ENCODE data around the gene DDX23. TPM values are rescaled to one million over a fixed set of nuclear protein-coding genes. Genes with fewer than 3 reads are reported as not detected.

Gene DDX23
- total RNA-seq, 1 experiment from 2014 or later = 130 TPM

DNA sequence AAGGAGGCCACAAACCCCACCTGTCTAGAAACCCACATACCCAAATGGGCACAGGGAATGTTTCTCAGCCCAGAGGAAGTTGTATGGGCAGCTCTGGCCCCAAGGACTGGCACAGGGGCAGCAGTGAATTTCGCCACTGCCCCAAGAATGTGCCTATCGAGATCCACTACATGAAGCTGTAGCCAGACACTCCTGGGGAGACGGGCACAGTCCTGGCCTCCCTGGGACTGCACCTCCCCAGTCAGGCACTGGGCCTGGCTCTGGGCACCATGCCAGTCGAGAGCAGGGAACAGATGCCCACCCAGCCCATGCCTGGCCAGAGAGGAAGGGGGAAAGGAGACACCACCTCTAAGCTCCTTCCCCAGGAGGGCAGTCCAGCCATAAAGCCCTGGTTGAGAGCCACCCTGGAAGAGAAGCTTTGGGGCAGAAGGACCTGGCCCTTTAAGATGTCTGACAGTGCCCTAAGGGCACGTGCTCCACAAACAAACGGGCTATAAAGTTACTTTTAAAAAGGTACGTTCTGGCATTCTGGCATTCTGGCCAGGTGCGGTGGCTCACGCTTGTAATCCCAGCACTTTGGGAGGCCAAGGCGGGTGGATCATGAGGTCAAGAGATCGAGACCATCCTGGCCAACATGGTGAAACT lies 71.5 kb downstream of the DDX23 start:
- ChIA-PET POLR2A (no interaction called here), CTCF (no interaction called here)
- no peak for TF ChIP-seq SIN3A (IDR thresholded peaks at IDR 0.05; ENCODE audit: borderline replicate concordance, insufficient read depth, low read depth, low read length)
- no peak for TF ChIP-seq CTCF (IDR thresholded peaks at IDR 0.05)
- TF ChIP-seq, protein P1, sequence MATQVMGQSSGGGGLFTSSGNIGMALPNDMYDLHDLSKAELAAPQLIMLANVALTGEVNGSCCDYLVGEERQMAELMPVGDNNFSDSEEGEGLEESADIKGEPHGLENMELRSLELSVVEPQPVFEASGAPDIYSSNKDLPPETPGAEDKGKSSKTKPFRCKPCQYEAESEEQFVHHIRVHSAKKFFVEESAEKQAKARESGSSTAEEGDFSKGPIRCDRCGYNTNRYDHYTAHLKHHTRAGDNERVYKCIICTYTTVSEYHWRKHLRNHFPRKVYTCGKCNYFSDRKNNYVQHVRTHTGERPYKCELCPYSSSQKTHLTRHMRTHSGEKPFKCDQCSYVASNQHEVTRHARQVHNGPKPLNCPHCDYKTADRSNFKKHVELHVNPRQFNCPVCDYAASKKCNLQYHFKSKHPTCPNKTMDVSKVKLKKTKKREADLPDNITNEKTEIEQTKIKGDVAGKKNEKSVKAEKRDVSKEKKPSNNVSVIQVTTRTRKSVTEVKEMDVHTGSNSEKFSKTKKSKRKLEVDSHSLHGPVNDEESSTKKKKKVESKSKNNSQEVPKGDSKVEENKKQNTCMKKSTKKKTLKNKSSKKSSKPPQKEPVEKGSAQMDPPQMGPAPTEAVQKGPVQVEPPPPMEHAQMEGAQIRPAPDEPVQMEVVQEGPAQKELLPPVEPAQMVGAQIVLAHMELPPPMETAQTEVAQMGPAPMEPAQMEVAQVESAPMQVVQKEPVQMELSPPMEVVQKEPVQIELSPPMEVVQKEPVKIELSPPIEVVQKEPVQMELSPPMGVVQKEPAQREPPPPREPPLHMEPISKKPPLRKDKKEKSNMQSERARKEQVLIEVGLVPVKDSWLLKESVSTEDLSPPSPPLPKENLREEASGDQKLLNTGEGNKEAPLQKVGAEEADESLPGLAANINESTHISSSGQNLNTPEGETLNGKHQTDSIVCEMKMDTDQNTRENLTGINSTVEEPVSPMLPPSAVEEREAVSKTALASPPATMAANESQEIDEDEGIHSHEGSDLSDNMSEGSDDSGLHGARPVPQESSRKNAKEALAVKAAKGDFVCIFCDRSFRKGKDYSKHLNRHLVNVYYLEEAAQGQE (IDR thresholded peaks at IDR 0.05; ENCODE audit: insufficient read depth in 1 of 2, low read depth in 2 of 2, low read length in 1 of 2) = no peak
- TF ChIP-seq TCF7L2 (IDR thresholded peaks at IDR 0.05; ENCODE audit: low read depth, low read length) = no peak
- TF ChIP-seq POLR2AphosphoS5 (IDR thresholded peaks at IDR 0.05; ENCODE audit: low read depth, low read length) = no peak
- DNase-seq (ENCODE audit: low read depth, low spot score) (no peak), ATAC-seq (no peak)
- H3K27ac ChIP-seq (ENCODE audit: low read length) = no peak overlapping the region
- in situ Hi-C loops (cut with HindIII; ENCODE audit: low pct_unique_long_range_greater_than_20kb, low sequenced_read_pairs) = no loop called here
- H3K9me3 ChIP-seq (ENCODE audit: control insufficient read depth, insufficient read depth, low read depth, low read length) = no peaks in the 10 kb centered on the region
- H3K4me3 ChIP-seq (ENCODE audit: low read depth in 2 of 2, low read length in 2 of 2) = no peak overlapping the region
- H3K4me1 ChIP-seq (ENCODE audit: control insufficient read depth, insufficient read depth, low read length) = no peaks in the 10 kb centered on the region
- BruUV-seq (replicated peaks) = no TSS peak
- no peaks in the 10 kb centered on the region for H3K36me3 ChIP-seq (ENCODE audit: control insufficient read depth, insufficient read depth, low read length)
- intact Hi-C loops (cut with micrococcal nuclease; ENCODE audit: unreplicated experiment) = no loop called here
- no peaks in the 10 kb centered on the region for H3K27me3 ChIP-seq (ENCODE audit: control insufficient read depth, insufficient read depth, low read length)

- DNase-seq (ENCODE audit: low read depth, low spot score) = no peak
- ATAC-seq = no peak
- POLR2A ChIA-PET = no interaction called here
- no peaks in the 10 kb centered on the region for H3K9me3 ChIP-seq (ENCODE audit: control insufficient read depth, insufficient read depth, low read depth, low read length)
- no peaks in the 10 kb centered on the region for H3K4me1 ChIP-seq (ENCODE audit: control insufficient read depth, insufficient read depth, low read length)
- no peaks in the 10 kb centered on the region for H3K27me3 ChIP-seq (ENCODE audit: control insufficient read depth, insufficient read depth, low read length)
- CTCF ChIA-PET = no interaction called here
- no peak overlapping the region for H3K27ac ChIP-seq (ENCODE audit: low read length)
- TF ChIP-seq SIN3A (IDR thresholded peaks at IDR 0.05; ENCODE audit: borderline replicate concordance, insufficient read depth, low read depth, low read length) = no peak
- TF ChIP-seq, protein P1 (IDR thresholded peaks at IDR 0.05; ENCODE audit: insufficient read depth in 1 of 2, low read depth in 2 of 2, low read length in 1 of 2) = no peak
- no peak for TF ChIP-seq TCF7L2 (IDR thresholded peaks at IDR 0.05; ENCODE audit: low read depth, low read length)
- TF ChIP-seq POLR2AphosphoS5 (IDR thresholded peaks at IDR 0.05; ENCODE audit: low read depth, low read length) = no peak
- no peak for TF ChIP-seq CTCF (IDR thresholded peaks at IDR 0.05)
- no peak overlapping the region for H3K4me3 ChIP-seq (ENCODE audit: low read depth in 2 of 2, low read length in 2 of 2)
- no TSS peak for BruUV-seq (replicated peaks)
- in situ Hi-C loops (cut with HindIII; ENCODE audit: low pct_unique_long_range_greater_than_20kb, low sequenced_read_pairs) = no loop called here
- H3K36me3 ChIP-seq (ENCODE audit: control insufficient read depth, insufficient read depth, low read length) = no peaks in the 10 kb centered on the region
- intact Hi-C loops (cut with micrococcal nuclease; ENCODE audit: unreplicated experiment) = no loop called here
These were observed 72.1 kb downstream of the DDX23 start for GRCh38 chr12:48779869-48780268.
